ENCODE results near the gene RAB4B. TPM values are rescaled to one million over a fixed set of nuclear protein-coding genes. Genes with fewer than 3 reads are reported as not detected.
A peak's percentile ranks its signal among the peaks of the same experiment; 100 is the strongest.
"Not testable (repeated sequence)": the region's sequence is repeated elsewhere in the genome, so short reads cannot be mapped to it uniquely, and the experiment has no call there.

Gene RAB4B
- total RNA-seq, 2 donors from 2014 or later: 37.9 to 38.2 TPM

GRCh38 chr19:40836754-40837429 is 58.8 kb downstream of the RAB4B start:
- no peak for DNase-seq (ENCODE audit: low spot score)
- no peak for TF ChIP-seq CTCF (IDR thresholded peaks at IDR 0.05)
- Histone ChIP-seq H3K27me3 (replicated peaks; ENCODE audit: insufficient read depth) (no peaks in the 10 kb centered on the region), H3K36me3 (no peaks in the 10 kb centered on the region), H3K9me3 (no peaks in the 10 kb centered on the region), H3K4me3 (no peak overlapping the region), H3K27ac (no peak overlapping the region), H3K4me1 (ENCODE audit: control insufficient read depth in 1 of 2, low read depth in 2 of 2) (no peaks in the 10 kb centered on the region)
- ATAC-seq (ENCODE audit: insufficient number of reproducible peaks, low FRiP score, low read depth): no peak

- not testable (repeated sequence) for DNase-seq (ENCODE audit: low spot score); ATAC-seq (ENCODE audit: insufficient number of reproducible peaks, low FRiP score, low read depth); H3K4me1 ChIP-seq (ENCODE audit: control insufficient read depth in 1 of 2, low read depth in 2 of 2); H3K27me3 ChIP-seq (replicated peaks; ENCODE audit: insufficient read depth); H3K27ac ChIP-seq; H3K9me3 ChIP-seq; H3K4me3 ChIP-seq; H3K36me3 ChIP-seq
Observed at GRCh38 chr19:40838477-40838876, 60.4 kb downstream of the RAB4B start.

- H3K27me3 ChIP-seq (replicated peaks; ENCODE audit: insufficient read depth); H3K4me3 ChIP-seq; DNase-seq (ENCODE audit: low spot score); H3K27ac ChIP-seq; H3K9me3 ChIP-seq; ATAC-seq (ENCODE audit: insufficient number of reproducible peaks, low FRiP score, low read depth); H3K4me1 ChIP-seq (ENCODE audit: control insufficient read depth in 1 of 2, low read depth in 2 of 2); H3K36me3 ChIP-seq: not testable (repeated sequence)
Observed at GRCh38 chr19:40842012-40842411, 64.0 kb downstream of the RAB4B start.

- peak overlapping the region; percentile 39 for H3K4me3 ChIP-seq
- ATAC-seq (ENCODE audit: insufficient number of reproducible peaks, low FRiP score, low read depth); H3K9me3 ChIP-seq; DNase-seq (ENCODE audit: low spot score); H3K27ac ChIP-seq; H3K4me1 ChIP-seq (ENCODE audit: control insufficient read depth in 1 of 2, low read depth in 2 of 2); H3K36me3 ChIP-seq; H3K27me3 ChIP-seq (replicated peaks; ENCODE audit: insufficient read depth): not testable (repeated sequence)
Observed at GRCh38 chr19:40842997-40843652, 65.1 kb downstream of the RAB4B start.

GRCh38 chr19:40843653-40844052 is 65.6 kb downstream of the RAB4B start:
- H3K4me1 ChIP-seq (ENCODE audit: control insufficient read depth in 1 of 2, low read depth in 2 of 2); H3K27ac ChIP-seq; H3K9me3 ChIP-seq; H3K27me3 ChIP-seq (replicated peaks; ENCODE audit: insufficient read depth); H3K36me3 ChIP-seq; DNase-seq (ENCODE audit: low spot score); ATAC-seq (ENCODE audit: insufficient number of reproducible peaks, low FRiP score, low read depth): not testable (repeated sequence)
- peak overlapping the region; percentile 39 for H3K4me3 ChIP-seq

Other genes with a start within 250 kb of the RAB4B start
- gene SHKBP1, start 201.4 kb upstream of the RAB4B start, total RNA-seq: 10 to 100 TPM; 36.0 to 78.4 TPM
- 100 to 1,000 TPM; 687 to 905 TPM for gene LTBP4, start 176.9 kb upstream of the RAB4B start, total RNA-seq
- gene NUMBL, start 87.6 kb upstream of the RAB4B start, total RNA-seq: 100 to 1,000 TPM; 101 to 133 TPM
- gene COQ8B, start 61.4 kb upstream of the RAB4B start, total RNA-seq: 100 to 1,000 TPM in 1 of 2 donors, 10 to 100 TPM in 1; 53.6 to 127 TPM
- 10 to 100 TPM; 45.4 to 79.4 TPM for gene ITPKC, start 61.1 kb upstream of the RAB4B start, total RNA-seq
- 1 to 10 TPM in 1 of 2 donors, under 1 TPM in 1; 0.68 to 1.1 TPM for gene ACTMAP, start 27.8 kb upstream of the RAB4B start, total RNA-seq
- 100 to 1,000 TPM in 1 of 2 donors, 10 to 100 TPM in 1; 40.4 to 107 TPM for gene SNRPA, start 27.0 kb upstream of the RAB4B start, total RNA-seq
- not detected for gene MIA, start 2.7 kb upstream of the RAB4B start, total RNA-seq
- gene EGLN2, start 20.9 kb downstream of the RAB4B start, total RNA-seq: 100 to 1,000 TPM; 113 to 127 TPM
- not detected for gene CYP2A6, start 72.2 kb downstream of the RAB4B start, total RNA-seq
- gene CYP2A7, start 104.0 kb downstream of the RAB4B start, total RNA-seq: not detected
- gene CYP2B6, start 213.0 kb downstream of the RAB4B start, total RNA-seq: not detected